Heart left ventricle (tissue), 16 donors: ENCODE measurements around the gene THSD4. TPM values are rescaled to one million over a fixed set of nuclear protein-coding genes. Genes with fewer than 3 reads are reported as not detected.

ENCODE experiments used
- ATAC-seq, 4 donors: fragments of 200-7000 bp; cut with Tn5 transposase; one replicate each; pipeline ENCODE4 v1.9.1; 2020 to 2022; ENCODE audit warnings: moderate library complexity in 4 of 4, mild to moderate bottlenecking in 3 of 4, moderate number of reproducible peaks in 1 of 4
- DNase-seq, 5 donors: peaks; one replicate each; pipeline ENCODE4 v3.0.0-alpha.2; 2020
- H3K27ac ChIP-seq, 12 donors: fragments of 200-600 bp; sonication (generic) in 4 of 12; one replicate each; pipeline versions ENCODE4 v1.5.0 to v1.8.0; 2016 to 2022; ENCODE audit warnings: mild to moderate bottlenecking in 2 of 12
- H3K27me3 ChIP-seq, 9 donors: fragments of 200-600 bp; sonication (generic) in 2 of 9; one replicate each; pipeline versions ENCODE4 v1.5.1 to v1.8.0; 2016 to 2022; ENCODE audit warnings: mild to moderate bottlenecking in 3 of 9
- H3K36me3 ChIP-seq, 9 donors: fragments of 200-600 bp; sonication (generic) in 2 of 9; one replicate each; pipeline versions ENCODE4 v1.5.0 to v1.8.0; 2018 to 2022; ENCODE audit warnings: mild to moderate bottlenecking in 2 of 9
- H3K4me1 ChIP-seq, 12 donors: fragments of 200-600 bp; sonication (generic) in 4 of 12; one replicate each; pipeline versions ENCODE4 v1.5.0 to v1.8.0; 2016 to 2022; ENCODE audit warnings: mild to moderate bottlenecking in 3 of 12
- H3K4me3 ChIP-seq, 12 donors: fragments of 200-600 bp; sonication (generic) in 4 of 12; one replicate each; pipeline versions ENCODE4 v1.5.0 to v1.8.0; 2017 to 2022; ENCODE audit warnings: mild to moderate bottlenecking in 9 of 12, moderate library complexity in 4 of 12
- H3K9me3 ChIP-seq, 12 donors: fragments of 200-600 bp; sonication (generic) in 4 of 12; one replicate each; pipeline versions ENCODE4 v1.5.0 to v1.8.0; 2016 to 2022; ENCODE audit warnings: mild to moderate bottlenecking in 1 of 12
- POLR2A ChIP-seq, 2 donors: fragments of 450-650 bp; IDR thresholded peaks; one replicate each; pipeline ENCODE4 v1.6.1; 2017; ENCODE audit warnings: antibody characterized with exemption in 2 of 2, mild to moderate bottlenecking in 2 of 2, moderate library complexity in 2 of 2
- WGBS, 4 donors: extraction: QIAGEN DNeasy Blood & Tissue Kit in 2 of 4; methylation state at CpG; one replicate each; pipeline versions ENCODE4 v1.1.5 to v1.1.7; 2013 to 2018; 5-methylcytosine and 5-hydroxymethylcytosine counted together
- intact Hi-C, 10 donors: fragments of 100-400 bp; cut with DNase I; formaldehyde crosslinking; loops; one replicate each; pipeline versions ENCODE4 v1.11.1 to v1.14.2; 2022
- polyA plus RNA-seq, 2 donors: library from polyadenylated mRNA; stranded (reverse); fragments of 200-250 nt; gene quantifications; one replicate each; pipeline ENCODE4 v1.2.3, GENCODE V29; 2013
- total RNA-seq, 9 donors: library from RNA; depleted of rRNA in 2 of 9; stranded (reverse); fragments of >200 nt in 2 of 9; fragmentation: NEBNext Ultra II Directional in 3 of 9; extraction: Animal tissue kit (Norgen Biotek cat#: 25700) in 3 of 9; gene quantifications; one replicate each; pipeline versions ENCODE4 v1.1.0 to v1.2.4, GENCODE V29; 2016 to 2023
- TF ChIP-seq, protein P1 (sequence below), 12 donors: fragments of 200-600 bp; sonication (generic) in 4 of 12; IDR thresholded peaks; one replicate each; pipeline versions ENCODE4 v1.5.0 to v1.8.0; 2018 to 2022; ENCODE audit warnings: antibody characterized with exemption in 12 of 12, mild to moderate bottlenecking in 5 of 12
- donor health status: ischemic (EF 13 %, LVEDD 7.1; RV severe dilation, severe dysfunction).
- donor health status: healthy with polysubstance abuse.
- donor health status: DM: no; HTN: yes; CAD: no.
- donor health status: DM: no; HTN: no; CAD: no.
- donor health status: ischemic (EF 25% LVEDD 6.9; RV normal size, moderate dysfunction).
- donor health status: ischemic (EF 25% LVEDD 5.7; RV mildly dilated, moderate dysfunction).
- donor health status: healthy.
- donor health status: DM: yes; HTN: yes; CAD: no.
- donor health status: ischemic (EF 35%, LVEDD 5.7; RV mildly dilated, moderate dysfunction).
- donor health status: nonischemic (EF 11% LVEDD 7.7; RV severe dilation, severe dysfunction).
- donor health status: DM: yes; HTN: yes; CAD: no.
- donor health status: PGD.
- donor health status: ischemic (EF 29% LVEDD 5.4; RV normal size, mild dysfunction).
- donor health status: nonischemic (EF 23%, LVEDD 6.1; RV moderate dilation, normal function).

The THSD4 gene
- total and polyA plus RNA-seq, 11 donors: 32.6 to 206 (median 93.2) TPM

GRCh38 chr15:71275098-71275497, 159.8 kb downstream of the THSD4 start:
- peaks cover 0 to 37% (median 16%) of the 10 kb centered on the region in 12 donors for H3K4me1 ChIP-seq
- intact Hi-C loops: no loop called here
- no peaks in the 10 kb centered on the region for H3K36me3 ChIP-seq
- ATAC-seq: no peak
- no peak overlapping the region for H3K4me3 ChIP-seq
- no peak for DNase-seq
- H3K9me3 ChIP-seq: peaks cover 0 to 1% (median 0%) of the 10 kb centered on the region in 12 donors
- WGBS, 4 donors: 48 to 70% (median 62%) methylated on average over 3 of the region's 3 CpGs
- H3K27me3 ChIP-seq: no peaks in the 10 kb centered on the region
- peak overlapping the region in 2 of 12 donors; percentile 4 to 15 for H3K27ac ChIP-seq
- no peak for TF ChIP-seq POLR2A (IDR thresholded peaks at IDR 0.05)
- TF ChIP-seq, protein P1, sequence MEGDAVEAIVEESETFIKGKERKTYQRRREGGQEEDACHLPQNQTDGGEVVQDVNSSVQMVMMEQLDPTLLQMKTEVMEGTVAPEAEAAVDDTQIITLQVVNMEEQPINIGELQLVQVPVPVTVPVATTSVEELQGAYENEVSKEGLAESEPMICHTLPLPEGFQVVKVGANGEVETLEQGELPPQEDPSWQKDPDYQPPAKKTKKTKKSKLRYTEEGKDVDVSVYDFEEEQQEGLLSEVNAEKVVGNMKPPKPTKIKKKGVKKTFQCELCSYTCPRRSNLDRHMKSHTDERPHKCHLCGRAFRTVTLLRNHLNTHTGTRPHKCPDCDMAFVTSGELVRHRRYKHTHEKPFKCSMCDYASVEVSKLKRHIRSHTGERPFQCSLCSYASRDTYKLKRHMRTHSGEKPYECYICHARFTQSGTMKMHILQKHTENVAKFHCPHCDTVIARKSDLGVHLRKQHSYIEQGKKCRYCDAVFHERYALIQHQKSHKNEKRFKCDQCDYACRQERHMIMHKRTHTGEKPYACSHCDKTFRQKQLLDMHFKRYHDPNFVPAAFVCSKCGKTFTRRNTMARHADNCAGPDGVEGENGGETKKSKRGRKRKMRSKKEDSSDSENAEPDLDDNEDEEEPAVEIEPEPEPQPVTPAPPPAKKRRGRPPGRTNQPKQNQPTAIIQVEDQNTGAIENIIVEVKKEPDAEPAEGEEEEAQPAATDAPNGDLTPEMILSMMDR (IDR thresholded peaks at IDR 0.05): no peak

DNA sequence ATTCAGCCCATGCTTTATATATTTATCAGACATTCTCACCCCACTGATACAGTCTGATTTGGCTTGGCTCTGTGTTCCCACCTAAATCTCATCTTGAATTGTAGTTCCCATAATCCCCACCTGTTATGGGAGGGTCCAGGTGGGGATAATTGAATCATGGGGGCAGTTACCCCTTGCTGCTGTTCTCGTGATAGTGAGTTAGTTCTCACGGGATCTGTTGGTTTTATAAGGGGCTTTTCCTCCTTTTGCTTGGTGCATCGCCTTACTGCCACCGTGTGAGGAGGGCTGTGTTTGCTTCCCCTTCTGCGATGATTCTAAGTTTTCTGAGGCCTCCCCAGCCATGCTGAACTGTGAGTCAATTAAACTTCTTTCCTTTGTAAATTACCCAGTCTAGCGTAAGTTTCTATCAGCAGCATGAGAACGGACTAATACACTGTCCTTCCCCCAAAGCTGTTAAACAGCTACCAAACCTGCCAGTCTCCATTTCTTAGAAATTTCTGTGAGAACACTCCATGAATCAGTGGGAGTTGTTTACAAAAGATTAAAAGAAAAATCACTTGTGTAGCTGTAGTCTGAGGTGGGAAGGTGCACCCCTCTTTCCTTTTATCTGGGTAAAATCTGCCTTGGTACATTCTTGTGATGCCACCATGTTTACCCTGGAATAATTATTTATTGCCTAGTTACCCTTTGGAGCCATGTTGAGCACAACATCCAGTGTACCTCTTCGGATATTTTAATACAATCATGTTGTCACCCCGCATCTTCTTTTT, 160.5 kb downstream of the THSD4 start:
- H3K4me1 ChIP-seq: peaks cover 0 to 38% (median 16%) of the 10 kb centered on the region in 12 donors
- 82 to 86% (median 84%) methylated on average over 9 of the region's 9 CpGs for WGBS, 4 donors
- DNase-seq (no peak), ATAC-seq (no peak)
- intact Hi-C loops: no loop called here
- TF ChIP-seq, protein P1 (IDR thresholded peaks at IDR 0.05): no peak
- no peak for TF ChIP-seq POLR2A (IDR thresholded peaks at IDR 0.05)
- no peak overlapping the region for H3K4me3 ChIP-seq
- H3K27me3 ChIP-seq: no peaks in the 10 kb centered on the region
- no peak overlapping the region for H3K27ac ChIP-seq
- H3K36me3 ChIP-seq: no peaks in the 10 kb centered on the region
- H3K9me3 ChIP-seq: no peaks in the 10 kb centered on the region

GRCh38 chr15:71276336-71276665, 161.0 kb downstream of the THSD4 start:
- Histone ChIP-seq H3K27ac (no peak overlapping the region), H3K4me3 (no peak overlapping the region), H3K36me3 (no peaks in the 10 kb centered on the region), H3K9me3 (no peaks in the 10 kb centered on the region), H3K27me3 (no peaks in the 10 kb centered on the region), H3K4me1 (peaks cover 0 to 38% (median 16%) of the 10 kb centered on the region in 12 donors)
- TF ChIP-seq POLR2A (IDR thresholded peaks at IDR 0.05): no peak
- TF ChIP-seq, protein P1 (IDR thresholded peaks at IDR 0.05): no peak
- no peak for ATAC-seq
- intact Hi-C loops: no loop called here
- no peak for DNase-seq
- WGBS, 4 donors: 97 to 99% (median 98%) methylated on average over 4 of the region's 4 CpGs

DNA sequence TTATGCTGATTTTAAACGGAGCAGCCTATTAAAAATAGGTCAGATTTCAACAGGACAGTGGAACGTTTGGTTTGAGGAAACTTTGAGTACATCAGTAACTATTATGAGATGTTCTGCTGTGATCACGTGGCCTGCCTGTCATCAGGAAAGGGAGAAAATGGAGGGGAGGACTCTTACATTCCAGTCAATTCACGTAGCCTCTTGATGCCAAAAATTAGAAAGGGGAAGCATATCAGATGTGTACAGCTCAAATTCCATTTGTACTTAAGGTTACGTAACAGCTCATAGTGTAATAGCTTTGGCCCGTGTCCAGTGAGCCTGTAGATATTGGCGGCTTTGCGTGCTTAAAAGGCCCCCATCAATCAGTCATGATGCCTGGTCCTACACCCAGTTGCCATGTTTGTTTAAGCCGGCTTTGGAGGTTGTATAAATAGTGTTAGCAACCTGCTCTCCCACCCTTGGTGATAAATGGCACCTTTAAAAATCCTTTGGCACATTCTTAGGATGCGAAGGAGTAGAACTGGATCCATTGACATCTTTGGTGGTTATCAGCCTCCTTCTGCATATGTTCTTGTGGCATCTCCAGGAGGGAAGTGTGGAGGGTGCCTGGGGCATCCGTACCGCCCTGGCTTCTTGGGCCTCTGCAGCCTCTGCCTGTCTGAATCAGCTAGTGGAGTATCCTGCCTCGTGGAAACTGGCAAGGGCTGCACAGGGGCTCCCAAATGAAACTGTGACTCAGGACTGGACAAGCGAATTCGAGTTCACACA, 163.9 kb downstream of the THSD4 start:
- ATAC-seq: peak; percentile 41 to 80 (median 69)
- no peak for TF ChIP-seq POLR2A (IDR thresholded peaks at IDR 0.05)
- TF ChIP-seq, protein P1 (IDR thresholded peaks at IDR 0.05): no peak
- Histone ChIP-seq H3K27me3 (no peaks in the 10 kb centered on the region), H3K27ac (peak overlapping the region in 10 of 12 donors; percentile 20 to 72 (median 50)), H3K4me1 (peaks cover 0 to 33% (median 16%) of the 10 kb centered on the region in 12 donors), H3K36me3 (no peaks in the 10 kb centered on the region), H3K4me3 (no peak overlapping the region), H3K9me3 (no peaks in the 10 kb centered on the region)
- 39 to 47% (median 42%) methylated on average over 15 of the region's 15 CpGs for WGBS, 4 donors
- peak in 4 of 5 donors; percentile 15 to 58 (median 43) for DNase-seq
- intact Hi-C loops: no loop called here
